ENCODE measurements around the gene SNAPC4. TPM values are rescaled to one million over a fixed set of nuclear protein-coding genes. Genes with fewer than 3 reads are reported as not detected.

The SNAPC4 gene
- total RNA-seq, 6 experiments from 2014 or later, result 3.8 to 6.5 (median 5.4) TPM

GRCh38 chr9:136355616-136356557, 44.1 kb downstream of the SNAPC4 start:
- no peak for DNase-seq
- TF ChIP-seq CTCF (IDR thresholded peaks at IDR 0.05), result no peak
- TF ChIP-seq POLR2A (IDR thresholded peaks at IDR 0.05), result no peak
- no peak for ATAC-seq
- Histone ChIP-seq H3K4me3 (no peak overlapping the region), H3K27me3 (no peaks in the 10 kb centered on the region), H3K4me1 (no peaks in the 10 kb centered on the region), H3K9me3 (no peaks in the 10 kb centered on the region), H3K27ac (no peak overlapping the region), H3K36me3 (no peaks in the 10 kb centered on the region)
- 59% methylated on average over 4 of the region's 54 CpGs for WGBS (ENCODE audit: insufficient coverage, low coverage, low lambda C conversion rate, missing lambda C conversion rate)
- intact Hi-C loops (cut with DNase I), result no loop called here

GRCh38 chr9:136354592-136355085, 45.3 kb downstream of the SNAPC4 start:
- Histone ChIP-seq H3K4me1 (no peaks in the 10 kb centered on the region), H3K27ac (no peak overlapping the region), H3K36me3 (no peaks in the 10 kb centered on the region), H3K27me3 (no peaks in the 10 kb centered on the region), H3K9me3 (no peaks in the 10 kb centered on the region), H3K4me3 (no peak overlapping the region)
- ATAC-seq, result peak in 1 of 4 donors; percentile 43
- no peak for DNase-seq
- intact Hi-C loops (cut with DNase I), result no loop called here
- 40% methylated on average over 6 of the region's 17 CpGs for WGBS (ENCODE audit: insufficient coverage, low coverage, low lambda C conversion rate, missing lambda C conversion rate)
- TF ChIP-seq CTCF (IDR thresholded peaks at IDR 0.05) (no peak), POLR2A (IDR thresholded peaks at IDR 0.05) (no peak)

- Histone ChIP-seq H3K4me1 (no peaks in the 10 kb centered on the region), H3K36me3 (no peaks in the 10 kb centered on the region), H3K27me3 (no peaks in the 10 kb centered on the region), H3K27ac (no peak overlapping the region), H3K9me3 (no peaks in the 10 kb centered on the region), H3K4me3 (no peak overlapping the region)
- no peak for TF ChIP-seq CTCF (IDR thresholded peaks at IDR 0.05)
- no peak for TF ChIP-seq POLR2A (IDR thresholded peaks at IDR 0.05)
- 68% methylated on average over 4 of the region's 13 CpGs for WGBS (ENCODE audit: insufficient coverage, low coverage, low lambda C conversion rate, missing lambda C conversion rate)
- DNase-seq (no peak), ATAC-seq (no peak)
- intact Hi-C loops (cut with DNase I), result no loop called here
Measured at GRCh38 chr9:136353757-136354488, 46.0 kb downstream of the SNAPC4 start.

- WGBS (ENCODE audit: insufficient coverage, low coverage, low lambda C conversion rate, missing lambda C conversion rate), result no CpG with 5 or more reads among the region's 11 CpGs
- no peaks in the 10 kb centered on the region for H3K9me3 ChIP-seq
- H3K27ac ChIP-seq, result no peak overlapping the region
- H3K27me3 ChIP-seq, result no peaks in the 10 kb centered on the region
- H3K36me3 ChIP-seq, result no peaks in the 10 kb centered on the region
- no peak overlapping the region for H3K4me3 ChIP-seq
- no peak for DNase-seq
- intact Hi-C loops (cut with DNase I), result no loop called here
- H3K4me1 ChIP-seq, result no peaks in the 10 kb centered on the region
- no peak for TF ChIP-seq CTCF (IDR thresholded peaks at IDR 0.05)
- no peak for TF ChIP-seq POLR2A (IDR thresholded peaks at IDR 0.05)
- no peak for ATAC-seq
Measured at GRCh38 chr9:136353088-136353487, 46.9 kb downstream of the SNAPC4 start.
